Suprapubic skin (tissue), 3 donors: ENCODE data around the gene LCE7A.

ENCODE experiments used
- EP300 ChIP-seq: sonication (generic); formaldehyde crosslinking; IDR thresholded peaks from one replicate; pipeline ENCODE4 v1.6.1; 2017; ENCODE audit warnings: antibody characterized with exemption
- POLR2A ChIP-seq, 2 donors: fragments of 450-650 bp; IDR thresholded peaks; one replicate each; pipeline ENCODE4 v1.6.1; 2017; ENCODE audit warnings: antibody characterized with exemption in 2 of 2, mild to moderate bottlenecking in 2 of 2, moderate library complexity in 2 of 2
- TF ChIP-seq, protein P1 (sequence below), 2 donors: fragments of 200-600 bp in 1 of 2; fragments of 450-650 bp in 1 of 2; sonication (generic) in 1 of 2; IDR thresholded peaks; one replicate each; pipeline ENCODE4 v1.5.1; 2016 to 2019; ENCODE audit warnings: antibody characterized with exemption in 2 of 2, mild to moderate bottlenecking in 1 of 2, moderate library complexity in 1 of 2

GRCh38 chr1:152811671-152812070, 48.1 kb upstream of the LCE7A start, which contains the start of gene LCE1B:
- TF ChIP-seq, protein P1, sequence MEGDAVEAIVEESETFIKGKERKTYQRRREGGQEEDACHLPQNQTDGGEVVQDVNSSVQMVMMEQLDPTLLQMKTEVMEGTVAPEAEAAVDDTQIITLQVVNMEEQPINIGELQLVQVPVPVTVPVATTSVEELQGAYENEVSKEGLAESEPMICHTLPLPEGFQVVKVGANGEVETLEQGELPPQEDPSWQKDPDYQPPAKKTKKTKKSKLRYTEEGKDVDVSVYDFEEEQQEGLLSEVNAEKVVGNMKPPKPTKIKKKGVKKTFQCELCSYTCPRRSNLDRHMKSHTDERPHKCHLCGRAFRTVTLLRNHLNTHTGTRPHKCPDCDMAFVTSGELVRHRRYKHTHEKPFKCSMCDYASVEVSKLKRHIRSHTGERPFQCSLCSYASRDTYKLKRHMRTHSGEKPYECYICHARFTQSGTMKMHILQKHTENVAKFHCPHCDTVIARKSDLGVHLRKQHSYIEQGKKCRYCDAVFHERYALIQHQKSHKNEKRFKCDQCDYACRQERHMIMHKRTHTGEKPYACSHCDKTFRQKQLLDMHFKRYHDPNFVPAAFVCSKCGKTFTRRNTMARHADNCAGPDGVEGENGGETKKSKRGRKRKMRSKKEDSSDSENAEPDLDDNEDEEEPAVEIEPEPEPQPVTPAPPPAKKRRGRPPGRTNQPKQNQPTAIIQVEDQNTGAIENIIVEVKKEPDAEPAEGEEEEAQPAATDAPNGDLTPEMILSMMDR (IDR thresholded peaks at IDR 0.05): no peak
- no peak for TF ChIP-seq EP300
- no peak for TF ChIP-seq POLR2A (IDR thresholded peaks at IDR 0.05)
